HEK293 (cell line): ENCODE measurements around the gene ZRSR2.

ENCODE experiments used
- CTCF ChIA-PET: fragments of 350-600 bp; formaldehyde crosslinking; extraction: SDS; loops from one replicate; lab custom pipeline; 2021; ENCODE audit warnings: antibody characterized with exemption; lab: Yijun Ruan, JAX
- POLR2A ChIA-PET: fragments of 300-600 bp; formaldehyde crosslinking; extraction: SDS; loops from one replicate; lab custom pipeline; 2020; ENCODE audit warnings: antibody characterized with exemption, inconsistent platforms; lab: Yijun Ruan, JAX
- H3K27ac ChIP-seq: fragments of 200-500 bp; sonication (Bioruptor generic); 2 replicates; pipeline ENCODE4 v1.5.1; 2014; ENCODE audit warnings: low read depth, low read length, control low read depth, inconsistent platforms; ENCODE audit errors: extremely low read depth
- H3K36me3 ChIP-seq, 2 experiments: fragments of 200-500 bp in 1 of 2; sonication (Bioruptor generic) in 1 of 2; 1 replicate in 1 of 2; 2 replicates in 1 of 2; pipeline ENCODE4 v1.5.1; 2014 to 2017; ENCODE audit warnings: inconsistent platforms in 2 of 2, low read length in 2 of 2; ENCODE audit not compliant: control insufficient read depth in 2 of 2, insufficient read depth in 1 of 2
- H3K4me1 ChIP-seq: fragments of 200-500 bp; sonication (Bioruptor generic); 2 replicates; pipeline ENCODE4 v1.5.1; 2014; ENCODE audit warnings: mild to moderate bottlenecking, low read length, inconsistent platforms; ENCODE audit not compliant: control insufficient read depth, insufficient read depth
- H3K4me3 ChIP-seq: 2 replicates; pipeline ENCODE4 v1.5.1; 2011; ENCODE audit warnings: low read depth, mild to moderate bottlenecking, control low read depth, low read length, moderate library complexity
- H3K9me3 ChIP-seq: fragments of 200-500 bp; sonication (Bioruptor generic); 2 replicates; pipeline ENCODE4 v1.5.1; 2014; ENCODE audit warnings: low read depth, low read length, inconsistent platforms; ENCODE audit not compliant: control insufficient read depth, insufficient read depth
- KLF16 ChIP-seq: fragments of 450-650 bp; formaldehyde crosslinking; IDR thresholded peaks from 2 replicates; pipeline ENCODE4 v1.5.1; 2017; ENCODE audit warnings: missing biosample characterization, missing genetic modification characterization
- MYNN ChIP-seq: fragments of 450-650 bp; formaldehyde crosslinking; IDR thresholded peaks from 2 replicates; pipeline ENCODE4 v1.5.1; 2016; ENCODE audit warnings: missing biosample characterization, missing genetic modification characterization, borderline replicate concordance
- TRIM28 ChIP-seq: IDR thresholded peaks from 2 replicates; pipeline ENCODE4 v1.6.1; 2011; ENCODE audit warnings: low read length, control low read depth, borderline replicate concordance
- ZFHX2 ChIP-seq: fragments of 450-650 bp; formaldehyde crosslinking; conservative IDR thresholded peaks from 2 replicates; pipeline ENCODE4 v1.5.1; 2016; ENCODE audit warnings: missing biosample characterization, missing genetic modification characterization
- ZFP37 ChIP-seq: fragments of 450-650 bp; formaldehyde crosslinking; IDR thresholded peaks from 2 replicates; pipeline ENCODE4 v1.5.1; 2016; ENCODE audit warnings: missing biosample characterization, missing genetic modification characterization
- ZNF114 ChIP-seq: fragments of 450-650 bp; formaldehyde crosslinking; IDR thresholded peaks from 2 replicates; pipeline ENCODE4 v1.5.0; 2017; ENCODE audit warnings: missing biosample characterization, missing genetic modification characterization
- ZNF138 ChIP-seq: fragments of 450-650 bp; formaldehyde crosslinking; IDR thresholded peaks from 2 replicates; pipeline ENCODE4 v1.5.1; 2016; ENCODE audit warnings: missing biosample characterization, missing genetic modification characterization, borderline replicate concordance
- ZNF239 ChIP-seq: fragments of 450-650 bp; formaldehyde crosslinking; IDR thresholded peaks from 2 replicates; pipeline ENCODE4 v1.5.1; 2016; ENCODE audit warnings: missing biosample characterization, missing genetic modification characterization
- ZNF366 ChIP-seq: fragments of 450-650 bp; formaldehyde crosslinking; conservative IDR thresholded peaks from 2 replicates; pipeline ENCODE4 v1.5.1; 2016; ENCODE audit warnings: missing biosample characterization, missing genetic modification characterization
- ZNF549 ChIP-seq: fragments of 450-650 bp; IDR thresholded peaks from 2 replicates; pipeline ENCODE4 v1.5.1; 2018; ENCODE audit warnings: missing biosample characterization, missing genetic modification characterization, mild to moderate bottlenecking, inconsistent platforms, moderate library complexity
- ZNF558 ChIP-seq: fragments of 450-650 bp; formaldehyde crosslinking; IDR thresholded peaks from 2 replicates; pipeline ENCODE4 v1.5.1; 2016; ENCODE audit warnings: missing biosample characterization, missing genetic modification characterization
- ZNF624 ChIP-seq: fragments of 450-650 bp; formaldehyde crosslinking; IDR thresholded peaks from 2 replicates; pipeline ENCODE4 v1.5.1; 2017; ENCODE audit warnings: missing biosample characterization, missing genetic modification characterization
- ZNF654 ChIP-seq: fragments of 450-650 bp; formaldehyde crosslinking; IDR thresholded peaks from 2 replicates; pipeline ENCODE4 v1.5.1; 2016; ENCODE audit warnings: low read depth, missing biosample characterization, missing genetic modification characterization
- ZNF664 ChIP-seq: fragments of 450-650 bp; formaldehyde crosslinking; IDR thresholded peaks from 2 replicates; pipeline ENCODE4 v1.5.1; 2016; ENCODE audit warnings: missing biosample characterization, missing genetic modification characterization
- ZNF677 ChIP-seq: fragments of 450-650 bp; IDR thresholded peaks from 2 replicates; pipeline ENCODE4 v1.5.0; 2018; ENCODE audit warnings: missing biosample characterization, mild to moderate bottlenecking, missing genetic modification characterization, moderate library complexity
- ZNF76 ChIP-seq: fragments of 450-650 bp; formaldehyde crosslinking; IDR thresholded peaks from 2 replicates; pipeline ENCODE4; 2016; ENCODE audit warnings: low read depth, missing biosample characterization, missing genetic modification characterization, borderline replicate concordance
- ZNF843 ChIP-seq: fragments of 450-650 bp; formaldehyde crosslinking; IDR thresholded peaks from 2 replicates; pipeline ENCODE4 v1.5.1; 2016; ENCODE audit warnings: missing biosample characterization, missing genetic modification characterization
- TF ChIP-seq, protein P1 (sequence below): fragments of 450-650 bp; formaldehyde crosslinking; IDR thresholded peaks from 2 replicates; pipeline ENCODE4 v1.5.1; 2017; ENCODE audit warnings: missing biosample characterization, missing genetic modification characterization
- TF ChIP-seq, protein P2 (sequence below): fragments of 450-650 bp; formaldehyde crosslinking; IDR thresholded peaks from 2 replicates; pipeline ENCODE4 v1.5.1; 2016; ENCODE audit warnings: missing biosample characterization, missing genetic modification characterization
- TF ChIP-seq, protein P3 (sequence below): fragments of 450-650 bp; formaldehyde crosslinking; conservative IDR thresholded peaks from 2 replicates; pipeline ENCODE4 v1.5.1; 2016; ENCODE audit warnings: low read depth, missing biosample characterization, missing genetic modification characterization
- TF ChIP-seq, protein P4 (sequence below): fragments of 450-650 bp; formaldehyde crosslinking; IDR thresholded peaks from 2 replicates; pipeline ENCODE4 v1.5.1; 2016; ENCODE audit warnings: missing biosample characterization, missing genetic modification characterization
- TF ChIP-seq, protein P5 (sequence below): fragments of 450-650 bp; formaldehyde crosslinking; IDR thresholded peaks from 2 replicates; pipeline ENCODE4 v1.5.1; 2017; ENCODE audit warnings: missing biosample characterization, missing genetic modification characterization
- TF ChIP-seq, protein P6 (sequence below): fragments of 450-650 bp; formaldehyde crosslinking; IDR thresholded peaks from 2 replicates; pipeline ENCODE4 v1.5.1; 2016; ENCODE audit warnings: missing biosample characterization, missing genetic modification characterization, low read depth
- TF ChIP-seq, protein P7 (sequence below): fragments of 450-650 bp; formaldehyde crosslinking; IDR thresholded peaks from 2 replicates; pipeline ENCODE4 v1.5.1; 2016; ENCODE audit warnings: missing biosample characterization, missing genetic modification characterization

Gene ZRSR2

DNA sequence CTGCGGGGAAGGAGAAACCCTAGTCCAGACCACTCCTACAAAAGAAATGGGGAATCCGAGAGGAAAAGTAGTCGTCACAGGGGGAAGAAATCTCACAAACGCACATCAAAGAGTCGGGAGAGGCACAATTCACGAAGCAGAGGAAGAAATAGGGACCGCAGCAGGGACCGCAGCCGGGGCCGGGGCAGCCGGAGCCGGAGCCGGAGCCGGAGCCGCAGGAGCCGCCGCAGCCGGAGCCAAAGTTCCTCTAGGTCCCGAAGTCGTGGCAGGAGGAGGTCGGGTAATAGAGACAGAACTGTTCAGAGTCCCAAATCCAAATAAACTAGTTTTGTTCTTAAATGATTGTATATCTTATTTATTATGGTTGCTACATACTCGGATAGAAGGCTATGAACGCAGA lies 32.6 kb downstream of the ZRSR2 start:
- H3K4me3 ChIP-seq, result no peak overlapping the region
- peaks cover 35 to 52% of the 10 kb centered on the region in 2 experiments for H3K36me3 ChIP-seq
- ChIA-PET CTCF (interaction anchor here (0.8 kb wide), 1 partner anchor 10 kb away, joined by 3 read pairs; no protein-coding TSS in a partner anchor), POLR2A (no interaction called here)
- H3K4me1 ChIP-seq, result no peaks in the 10 kb centered on the region
- H3K9me3 ChIP-seq, result no peaks in the 10 kb centered on the region
- no peak overlapping the region for H3K27ac ChIP-seq
- TF ChIP-seq, protein P1, sequence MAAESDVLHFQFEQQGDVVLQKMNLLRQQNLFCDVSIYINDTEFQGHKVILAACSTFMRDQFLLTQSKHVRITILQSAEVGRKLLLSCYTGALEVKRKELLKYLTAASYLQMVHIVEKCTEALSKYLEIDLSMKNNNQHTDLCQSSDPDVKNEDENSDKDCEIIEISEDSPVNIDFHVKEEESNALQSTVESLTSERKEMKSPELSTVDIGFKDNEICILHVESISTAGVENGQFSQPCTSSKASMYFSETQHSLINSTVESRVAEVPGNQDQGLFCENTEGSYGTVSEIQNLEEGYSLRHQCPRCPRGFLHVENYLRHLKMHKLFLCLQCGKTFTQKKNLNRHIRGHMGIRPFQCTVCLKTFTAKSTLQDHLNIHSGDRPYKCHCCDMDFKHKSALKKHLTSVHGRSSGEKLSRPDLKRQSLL (tag by site-specific recombination), result peak; percentile 87
- TF ChIP-seq ZNF549, result no peak
- no peak for TF ChIP-seq ZNF138 (tag by site-specific recombination)
- no peak for TF ChIP-seq ZNF843 (tag by site-specific recombination)
- TF ChIP-seq, protein P2, sequence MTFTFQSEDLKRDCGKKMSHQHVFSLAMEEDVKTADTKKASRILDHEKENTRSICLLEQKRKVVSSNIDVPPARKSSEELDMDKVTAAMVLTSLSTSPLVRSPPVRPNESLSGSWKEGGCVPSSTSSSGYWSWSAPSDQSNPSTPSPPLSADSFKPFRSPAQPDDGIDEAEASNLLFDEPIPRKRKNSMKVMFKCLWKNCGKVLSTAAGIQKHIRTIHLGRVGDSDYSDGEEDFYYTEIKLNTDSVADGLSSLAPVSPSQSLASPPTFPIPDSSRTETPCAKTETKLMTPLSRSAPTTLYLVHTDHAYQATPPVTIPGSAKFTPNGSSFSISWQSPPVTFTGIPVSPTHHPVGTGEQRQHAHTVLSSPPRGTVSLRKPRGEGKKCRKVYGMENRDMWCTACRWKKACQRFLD (tag by site-specific recombination), result no peak
- TF ChIP-seq TRIM28, result no peak
- TF ChIP-seq, protein P3, sequence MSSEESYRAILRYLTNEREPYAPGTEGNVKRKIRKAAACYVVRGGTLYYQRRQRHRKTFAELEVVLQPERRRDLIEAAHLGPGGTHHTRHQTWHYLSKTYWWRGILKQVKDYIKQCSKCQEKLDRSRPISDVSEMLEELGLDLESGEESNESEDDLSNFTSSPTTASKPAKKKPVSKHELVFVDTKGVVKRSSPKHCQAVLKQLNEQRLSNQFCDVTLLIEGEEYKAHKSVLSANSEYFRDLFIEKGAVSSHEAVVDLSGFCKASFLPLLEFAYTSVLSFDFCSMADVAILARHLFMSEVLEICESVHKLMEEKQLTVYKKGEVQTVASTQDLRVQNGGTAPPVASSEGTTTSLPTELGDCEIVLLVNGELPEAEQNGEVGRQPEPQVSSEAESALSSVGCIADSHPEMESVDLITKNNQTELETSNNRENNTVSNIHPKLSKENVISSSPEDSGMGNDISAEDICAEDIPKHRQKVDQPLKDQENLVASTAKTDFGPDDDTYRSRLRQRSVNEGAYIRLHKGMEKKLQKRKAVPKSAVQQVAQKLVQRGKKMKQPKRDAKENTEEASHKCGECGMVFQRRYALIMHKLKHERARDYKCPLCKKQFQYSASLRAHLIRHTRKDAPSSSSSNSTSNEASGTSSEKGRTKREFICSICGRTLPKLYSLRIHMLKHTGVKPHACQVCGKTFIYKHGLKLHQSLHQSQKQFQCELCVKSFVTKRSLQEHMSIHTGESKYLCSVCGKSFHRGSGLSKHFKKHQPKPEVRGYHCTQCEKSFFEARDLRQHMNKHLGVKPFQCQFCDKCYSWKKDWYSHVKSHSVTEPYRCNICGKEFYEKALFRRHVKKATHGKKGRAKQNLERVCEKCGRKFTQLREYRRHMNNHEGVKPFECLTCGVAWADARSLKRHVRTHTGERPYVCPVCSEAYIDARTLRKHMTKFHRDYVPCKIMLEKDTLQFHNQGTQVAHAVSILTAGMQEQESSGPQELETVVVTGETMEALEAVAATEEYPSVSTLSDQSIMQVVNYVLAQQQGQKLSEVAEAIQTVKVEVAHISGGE (tag by site-specific recombination), result no peak
- no peak for TF ChIP-seq ZNF624
- TF ChIP-seq, protein P4, sequence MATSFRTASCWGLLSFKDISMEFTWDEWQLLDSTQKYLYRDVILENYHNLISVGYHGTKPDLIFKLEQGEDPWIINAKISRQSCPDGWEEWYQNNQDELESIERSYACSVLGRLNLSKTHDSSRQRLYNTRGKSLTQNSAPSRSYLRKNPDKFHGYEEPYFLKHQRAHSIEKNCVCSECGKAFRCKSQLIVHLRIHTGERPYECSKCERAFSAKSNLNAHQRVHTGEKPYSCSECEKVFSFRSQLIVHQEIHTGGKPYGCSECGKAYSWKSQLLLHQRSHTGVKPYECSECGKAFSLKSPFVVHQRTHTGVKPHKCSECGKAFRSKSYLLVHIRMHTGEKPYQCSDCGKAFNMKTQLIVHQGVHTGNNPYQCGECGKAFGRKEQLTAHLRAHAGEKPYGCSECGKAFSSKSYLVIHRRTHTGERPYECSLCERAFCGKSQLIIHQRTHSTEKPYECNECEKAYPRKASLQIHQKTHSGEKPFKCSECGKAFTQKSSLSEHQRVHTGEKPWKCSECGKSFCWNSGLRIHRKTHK (tag by site-specific recombination), result no peak

DNA sequence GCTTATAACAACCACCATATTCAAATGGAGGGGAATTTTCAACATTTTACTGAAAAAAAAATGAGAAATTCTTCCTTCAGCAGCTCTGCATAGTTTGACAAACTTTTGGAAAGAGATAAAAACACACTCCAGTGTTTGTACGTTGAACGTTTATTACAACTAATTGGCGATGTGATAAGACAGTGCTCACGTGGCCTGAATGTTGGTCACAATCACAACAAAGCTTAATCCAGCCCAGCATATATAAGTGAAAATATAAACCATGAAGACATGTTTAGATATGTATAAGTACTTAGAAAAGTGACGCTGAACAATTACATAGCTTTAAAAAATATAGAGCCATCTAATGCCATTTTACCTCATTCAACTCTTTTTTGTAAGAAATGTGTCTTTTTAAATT lies 35.7 kb downstream of the ZRSR2 start:
- CTCF ChIA-PET, result interaction anchor here (1.1 to 1.5 kb wide), 2 partner anchors 10 to 139 kb away, joined by 3 to 4 read pairs; no protein-coding TSS in a partner anchor
- Histone ChIP-seq H3K4me1 (no peaks in the 10 kb centered on the region), H3K4me3 (no peak overlapping the region), H3K36me3 (peaks cover 27 to 35% of the 10 kb centered on the region in 2 experiments), H3K27ac (no peak overlapping the region), H3K9me3 (no peaks in the 10 kb centered on the region)
- POLR2A ChIA-PET, result no interaction called here
- no peak for TF ChIP-seq ZNF558 (tag by site-specific recombination)
- no peak for TF ChIP-seq ZNF677 (tag by site-specific recombination)
- no peak for TF ChIP-seq MYNN (tag by site-specific recombination)
- TF ChIP-seq, protein P5, sequence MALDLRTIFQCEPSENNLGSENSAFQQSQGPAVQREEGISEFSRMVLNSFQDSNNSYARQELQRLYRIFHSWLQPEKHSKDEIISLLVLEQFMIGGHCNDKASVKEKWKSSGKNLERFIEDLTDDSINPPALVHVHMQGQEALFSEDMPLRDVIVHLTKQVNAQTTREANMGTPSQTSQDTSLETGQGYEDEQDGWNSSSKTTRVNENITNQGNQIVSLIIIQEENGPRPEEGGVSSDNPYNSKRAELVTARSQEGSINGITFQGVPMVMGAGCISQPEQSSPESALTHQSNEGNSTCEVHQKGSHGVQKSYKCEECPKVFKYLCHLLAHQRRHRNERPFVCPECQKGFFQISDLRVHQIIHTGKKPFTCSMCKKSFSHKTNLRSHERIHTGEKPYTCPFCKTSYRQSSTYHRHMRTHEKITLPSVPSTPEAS, result no peak
- no peak for TF ChIP-seq KLF16 (tag by site-specific recombination)
- no peak for TF ChIP-seq ZNF366 (tag by site-specific recombination)
- TF ChIP-seq ZNF654 (tag by site-specific recombination), result no peak
- no peak for TF ChIP-seq ZNF76 (tag by site-specific recombination)
- TF ChIP-seq, protein P6, sequence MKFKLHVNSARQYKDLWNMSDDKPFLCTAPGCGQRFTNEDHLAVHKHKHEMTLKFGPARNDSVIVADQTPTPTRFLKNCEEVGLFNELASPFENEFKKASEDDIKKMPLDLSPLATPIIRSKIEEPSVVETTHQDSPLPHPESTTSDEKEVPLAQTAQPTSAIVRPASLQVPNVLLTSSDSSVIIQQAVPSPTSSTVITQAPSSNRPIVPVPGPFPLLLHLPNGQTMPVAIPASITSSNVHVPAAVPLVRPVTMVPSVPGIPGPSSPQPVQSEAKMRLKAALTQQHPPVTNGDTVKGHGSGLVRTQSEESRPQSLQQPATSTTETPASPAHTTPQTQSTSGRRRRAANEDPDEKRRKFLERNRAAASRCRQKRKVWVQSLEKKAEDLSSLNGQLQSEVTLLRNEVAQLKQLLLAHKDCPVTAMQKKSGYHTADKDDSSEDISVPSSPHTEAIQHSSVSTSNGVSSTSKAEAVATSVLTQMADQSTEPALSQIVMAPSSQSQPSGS (tag by site-specific recombination), result no peak
- TF ChIP-seq, protein P7, sequence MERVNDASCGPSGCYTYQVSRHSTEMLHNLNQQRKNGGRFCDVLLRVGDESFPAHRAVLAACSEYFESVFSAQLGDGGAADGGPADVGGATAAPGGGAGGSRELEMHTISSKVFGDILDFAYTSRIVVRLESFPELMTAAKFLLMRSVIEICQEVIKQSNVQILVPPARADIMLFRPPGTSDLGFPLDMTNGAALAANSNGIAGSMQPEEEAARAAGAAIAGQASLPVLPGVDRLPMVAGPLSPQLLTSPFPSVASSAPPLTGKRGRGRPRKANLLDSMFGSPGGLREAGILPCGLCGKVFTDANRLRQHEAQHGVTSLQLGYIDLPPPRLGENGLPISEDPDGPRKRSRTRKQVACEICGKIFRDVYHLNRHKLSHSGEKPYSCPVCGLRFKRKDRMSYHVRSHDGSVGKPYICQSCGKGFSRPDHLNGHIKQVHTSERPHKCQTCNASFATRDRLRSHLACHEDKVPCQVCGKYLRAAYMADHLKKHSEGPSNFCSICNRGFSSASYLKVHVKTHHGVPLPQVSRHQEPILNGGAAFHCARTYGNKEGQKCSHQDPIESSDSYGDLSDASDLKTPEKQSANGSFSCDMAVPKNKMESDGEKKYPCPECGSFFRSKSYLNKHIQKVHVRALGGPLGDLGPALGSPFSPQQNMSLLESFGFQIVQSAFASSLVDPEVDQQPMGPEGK (tag by site-specific recombination), result no peak
- TF ChIP-seq ZNF114 (tag by site-specific recombination), result no peak
- TF ChIP-seq ZFHX2, result no peak
- no peak for TF ChIP-seq ZFP37
- TF ChIP-seq ZNF239 (tag by site-specific recombination), result no peak
- no peak for TF ChIP-seq ZNF664 (tag by site-specific recombination)
